ENCODE data around the gene HERPUD1. TPM values are rescaled to one million over a fixed set of nuclear protein-coding genes. Genes with fewer than 3 reads are reported as not detected.
"Not testable (repeated sequence)": the region's sequence is repeated elsewhere in the genome, so short reads cannot be mapped to it uniquely, and the experiment has no call there.

Gene HERPUD1
- total RNA-seq, 1 donor from 2014 or later: 72.9 TPM

DNA sequence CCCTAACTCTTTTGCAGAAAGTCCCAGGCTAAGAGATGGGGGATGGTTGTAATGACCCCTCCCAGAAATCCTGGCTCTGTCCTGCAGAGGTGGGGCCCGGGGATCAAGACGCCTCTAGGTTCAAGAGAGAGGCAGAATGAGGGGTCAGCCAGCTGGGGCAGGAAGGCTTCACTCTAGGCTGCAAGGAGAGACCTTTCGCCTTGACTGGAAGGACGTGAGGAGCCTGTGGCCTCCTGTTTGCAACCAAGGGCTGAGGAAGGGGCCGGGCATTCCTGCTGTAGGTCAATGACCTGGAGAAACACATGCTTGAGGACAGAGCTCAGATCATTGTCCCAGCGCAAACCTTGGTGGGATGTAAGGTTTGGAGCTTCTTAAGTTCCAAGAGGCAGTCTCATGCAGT, 21.1 kb downstream of the HERPUD1 start:
- DNase-seq (ENCODE audit: low read depth in 2 of 2): no peak

DNA sequence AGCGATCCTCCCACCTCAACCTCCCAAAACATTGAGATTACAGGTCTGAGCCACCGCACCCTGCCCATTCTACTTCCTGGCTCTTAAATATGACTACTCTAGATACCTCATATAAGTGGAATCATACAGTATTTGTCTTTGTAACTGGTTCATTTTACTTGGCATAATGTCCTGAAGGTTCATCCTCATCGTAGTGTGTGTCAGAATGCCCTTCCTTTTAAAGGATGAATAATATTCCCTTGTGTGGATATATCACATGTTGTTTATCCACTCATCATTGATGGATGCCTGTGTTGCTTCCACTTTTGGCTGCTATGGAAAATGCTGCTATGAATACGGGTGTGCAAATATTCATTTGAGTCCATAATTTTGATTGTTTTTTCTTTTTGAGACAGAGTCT, 24.1 kb downstream of the HERPUD1 start:
- no peak for DNase-seq (ENCODE audit: low read depth in 2 of 2)

DNA sequence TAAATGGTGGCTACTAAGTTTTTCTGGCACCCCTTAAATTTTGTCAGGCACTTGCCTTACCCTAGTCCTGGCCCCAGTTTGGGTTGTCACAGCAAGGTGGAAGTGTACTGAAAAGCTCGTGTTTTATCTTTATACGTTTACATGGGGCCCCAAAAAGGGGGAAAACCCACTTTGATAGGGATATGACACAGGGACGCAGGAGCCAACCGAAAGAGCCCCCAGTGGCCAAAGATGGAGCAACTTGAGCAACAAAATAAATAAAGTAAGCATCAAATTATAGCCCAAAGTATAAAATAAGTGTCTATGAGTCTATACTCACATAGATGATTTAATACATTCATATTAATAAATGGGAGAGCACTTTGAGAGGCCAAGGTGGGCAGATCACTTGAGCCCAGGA, 24.8 kb downstream of the HERPUD1 start:
- no peak for DNase-seq (ENCODE audit: low read depth in 2 of 2)

DNA sequence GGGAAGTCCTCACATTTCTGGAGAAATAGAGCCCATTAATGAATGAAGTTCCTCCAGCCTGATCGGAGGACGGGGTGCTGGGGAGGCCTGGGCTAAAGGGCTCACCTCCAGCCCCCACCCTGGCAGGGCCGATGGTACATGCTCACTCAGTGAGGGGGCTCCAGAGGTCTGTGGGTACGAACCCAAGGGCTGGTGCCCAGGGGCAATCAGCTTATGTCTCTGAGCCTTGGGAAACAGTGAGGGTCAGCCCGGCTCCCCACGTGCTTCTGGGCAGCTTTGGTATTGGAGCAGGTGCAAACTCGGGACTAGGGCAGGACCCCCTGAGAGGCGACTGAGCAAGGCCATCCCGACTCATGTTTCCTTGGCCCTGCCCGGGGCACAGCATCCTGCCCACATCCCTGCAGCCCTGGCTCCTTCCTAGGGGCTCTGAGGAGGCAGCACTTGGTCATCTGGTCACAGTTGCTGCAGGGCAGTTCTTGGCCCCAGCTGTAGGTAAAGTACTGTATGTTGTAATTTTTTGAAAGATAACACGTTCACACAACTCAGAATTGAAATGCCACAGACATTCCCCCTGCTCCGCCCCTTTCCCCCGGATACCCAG, 28.8 kb downstream of the HERPUD1 start:
- DNase-seq (ENCODE audit: low read depth in 2 of 2): no peak

DNA sequence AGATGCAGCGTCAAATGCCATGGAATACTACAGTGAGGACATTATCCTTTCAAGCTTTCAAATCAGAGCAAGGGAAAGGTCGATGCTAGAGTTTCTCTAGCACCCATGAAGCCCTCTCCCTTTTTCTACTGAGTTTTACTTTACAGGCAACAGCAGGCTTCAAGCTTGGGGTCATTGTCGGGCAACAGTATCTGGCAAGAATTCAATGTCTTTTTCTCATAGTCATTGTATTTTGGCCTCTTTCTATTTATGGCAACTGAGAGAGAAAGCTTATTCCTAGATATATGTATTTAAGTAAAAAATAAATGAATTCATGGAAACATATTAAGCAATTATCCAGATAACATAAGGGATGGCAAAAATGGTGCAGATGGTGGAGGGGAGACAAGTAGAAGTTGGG, 29.4 kb downstream of the HERPUD1 start:
- peak; percentile 34 to 47 for DNase-seq (ENCODE audit: low read depth in 2 of 2)

DNA sequence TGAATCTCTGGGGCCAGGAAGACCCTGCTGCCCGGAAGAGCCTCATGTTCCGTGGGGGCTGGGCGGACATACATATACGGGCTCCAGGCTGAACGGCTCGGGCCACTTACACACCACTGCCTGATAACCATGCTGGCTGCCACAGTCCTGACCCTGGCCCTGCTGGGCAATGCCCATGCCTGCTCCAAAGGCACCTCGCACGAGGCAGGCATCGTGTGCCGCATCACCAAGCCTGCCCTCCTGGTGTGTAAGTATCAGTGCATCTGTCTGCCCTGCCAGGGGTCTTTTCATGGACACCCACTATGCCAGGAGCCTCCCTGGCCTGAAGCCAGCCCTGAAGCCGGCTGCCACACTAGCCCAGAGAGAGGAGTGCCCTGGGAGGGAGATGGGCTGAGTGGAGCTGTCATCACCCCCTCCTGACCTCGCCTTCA, 29.9 kb downstream of the HERPUD1 start, which contains the start of gene CETP:
Gene CETP, plus strand, starts transcription at position 100 of the 431 bp plus-strand sequence. Its CDS starts 30 bp downstream, at position 130.
- DNase-seq (ENCODE audit: low read depth in 2 of 2): peak; percentile 27 to 59

DNA sequence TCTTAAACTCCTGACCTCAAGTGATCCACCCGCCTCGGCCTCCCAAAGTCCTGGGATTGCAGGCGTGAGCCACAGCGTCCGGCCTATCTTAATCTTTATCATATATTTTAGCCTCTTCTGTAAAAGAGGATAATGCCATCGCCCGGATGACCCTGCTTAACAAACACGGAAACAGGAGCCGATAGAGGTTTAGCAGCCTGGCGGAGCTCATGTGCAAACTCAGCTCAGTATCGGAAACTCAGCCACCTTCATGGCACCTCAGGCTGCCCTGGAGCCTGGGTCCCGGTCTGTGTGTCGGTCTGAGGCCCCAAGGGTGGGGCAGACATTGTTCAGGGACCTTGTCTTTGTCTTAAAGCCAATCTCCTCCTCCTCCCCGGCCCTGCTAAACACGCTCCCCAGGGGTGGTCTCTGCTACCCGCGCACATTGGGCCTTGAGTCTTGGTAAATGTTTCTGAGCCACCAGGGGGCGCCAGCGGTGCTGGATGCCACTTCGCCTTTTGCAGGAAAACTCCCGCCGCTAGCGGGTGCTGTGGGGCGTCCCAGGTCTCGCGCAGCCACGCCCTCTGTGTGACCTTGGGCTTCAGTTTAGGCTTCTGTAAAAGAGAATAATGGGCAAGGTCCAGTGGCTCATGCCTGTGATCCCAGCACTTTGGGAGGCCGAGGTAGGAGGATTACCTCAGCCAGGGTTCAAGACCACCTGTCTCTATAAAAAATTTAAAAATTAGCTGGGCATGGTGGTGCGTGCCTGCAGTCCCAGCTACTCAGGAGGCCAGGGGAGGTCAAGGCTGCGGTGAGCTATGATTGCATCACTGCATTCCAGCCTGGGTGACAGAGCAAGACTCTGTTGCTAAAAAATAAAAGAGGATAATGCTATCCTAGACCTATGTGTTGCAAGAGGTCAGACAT, 32.6 kb downstream of the HERPUD1 start:
- DNase-seq (ENCODE audit: low read depth in 2 of 2): peak; percentile 59 to 81

DNA sequence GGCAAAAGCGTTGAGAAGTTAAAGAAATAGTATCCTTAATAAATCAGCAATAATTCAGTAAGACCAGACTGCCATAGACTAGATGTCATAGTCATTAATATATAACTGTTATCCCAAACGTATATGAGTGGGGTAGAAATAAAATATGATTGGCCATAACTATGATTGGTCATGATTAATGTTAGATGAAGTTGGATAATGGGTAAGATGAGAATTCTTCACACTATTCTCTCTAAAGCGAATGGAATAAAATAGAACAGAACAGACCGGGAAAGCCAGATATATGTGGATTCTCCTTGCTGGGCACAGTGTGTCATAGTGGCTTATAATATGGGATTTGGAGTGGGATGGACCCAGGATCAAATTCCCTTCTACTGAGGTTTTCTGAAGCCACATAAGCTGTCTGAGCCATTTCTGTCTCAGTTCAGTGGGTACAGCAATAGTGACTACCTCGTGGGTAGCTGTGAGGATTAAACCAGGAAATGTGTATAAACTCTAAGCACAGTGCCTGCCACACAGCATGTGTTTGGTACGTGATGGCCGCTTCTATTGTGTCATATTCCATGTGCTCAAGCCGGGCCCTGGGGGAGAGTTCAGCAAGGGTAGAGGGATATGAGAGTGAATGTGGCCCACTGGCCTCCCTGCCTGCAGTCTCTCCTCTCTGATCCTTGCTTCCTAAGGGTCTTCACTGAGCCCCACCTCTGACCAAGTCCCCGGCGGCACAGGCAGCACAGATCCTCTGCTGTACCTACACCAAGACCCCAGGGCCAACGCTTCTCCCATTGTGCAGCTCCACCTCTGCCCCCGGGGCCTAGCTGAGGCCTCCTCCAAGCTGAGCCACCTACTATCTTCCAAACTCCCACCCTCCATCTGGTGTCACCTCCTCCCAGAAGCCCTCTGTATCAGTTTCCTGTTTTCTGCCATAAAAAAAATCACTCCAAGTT, 33.5 kb downstream of the HERPUD1 start:
- peak in 1 of 2 donors; percentile 38 for DNase-seq (ENCODE audit: low read depth in 2 of 2)

DNA sequence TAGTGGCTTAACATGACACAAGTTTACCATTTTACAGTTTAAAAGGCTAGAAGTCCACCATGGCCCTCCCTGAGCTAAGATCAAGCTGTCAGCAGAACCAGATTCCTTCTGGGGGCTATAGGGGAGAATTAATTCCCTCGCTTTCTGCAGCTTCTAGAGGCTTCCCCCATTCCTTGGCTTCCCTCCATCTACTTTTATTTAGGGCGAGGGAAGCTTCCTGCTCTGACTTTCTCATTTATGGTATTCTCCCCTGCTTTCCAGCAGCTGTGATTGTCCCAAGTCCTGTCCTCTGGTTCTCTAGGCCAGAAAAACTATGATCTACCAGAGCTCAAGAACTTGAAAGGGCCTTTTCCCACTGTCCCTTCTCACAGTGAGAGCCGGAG, 34.1 kb downstream of the HERPUD1 start:
- DNase-seq (ENCODE audit: low read depth in 2 of 2): no peak

DNA sequence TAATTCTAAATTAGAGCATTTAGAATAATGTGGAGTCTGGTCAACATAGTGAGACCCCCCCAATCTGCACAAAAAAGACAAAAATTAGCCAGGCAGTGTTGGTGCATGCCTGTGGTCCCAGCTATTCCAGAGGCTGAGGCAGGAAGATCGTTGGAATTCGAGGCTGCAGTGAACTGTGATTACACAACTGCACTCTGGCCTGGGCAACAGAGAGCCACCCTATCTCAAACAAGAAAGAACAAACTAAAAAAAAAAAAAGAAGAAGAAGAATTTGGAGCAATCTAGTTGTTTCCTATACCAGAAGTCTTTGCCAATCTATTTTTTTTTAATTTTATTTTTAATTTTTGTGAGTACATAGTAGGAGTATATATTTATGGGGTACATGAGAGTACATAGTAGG, 35.8 kb downstream of the HERPUD1 start:
- no peak for DNase-seq (ENCODE audit: low read depth in 2 of 2)

DNA sequence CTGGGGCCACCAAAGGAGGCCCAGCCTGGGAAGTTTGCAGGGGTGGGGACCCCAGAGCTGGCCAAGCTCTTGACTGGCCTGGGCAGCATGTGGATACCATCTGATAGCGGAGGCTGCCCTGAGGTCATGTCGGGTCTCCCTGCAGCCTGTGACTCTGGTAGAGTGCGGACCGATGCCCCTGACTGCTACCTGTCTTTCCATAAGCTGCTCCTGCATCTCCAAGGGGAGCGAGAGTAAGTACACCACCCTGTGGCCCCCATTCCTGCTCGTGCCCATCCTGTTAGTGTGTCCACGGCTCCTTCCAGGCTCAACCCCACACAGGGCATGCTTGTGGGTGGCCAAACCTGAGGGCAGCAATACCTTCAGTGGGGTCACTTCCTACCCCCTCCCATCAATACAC, 37.8 kb downstream of the HERPUD1 start:
- no peak for DNase-seq (ENCODE audit: low read depth in 2 of 2)

GRCh38 chr16:56970934-56971767, 39.2 kb downstream of the HERPUD1 start:
- DNase-seq (ENCODE audit: low read depth in 2 of 2): no peak

- DNase-seq (ENCODE audit: low read depth in 2 of 2): no peak
These were observed 39.8 kb downstream of the HERPUD1 start for GRCh38 chr16:56971768-56972043.

DNA sequence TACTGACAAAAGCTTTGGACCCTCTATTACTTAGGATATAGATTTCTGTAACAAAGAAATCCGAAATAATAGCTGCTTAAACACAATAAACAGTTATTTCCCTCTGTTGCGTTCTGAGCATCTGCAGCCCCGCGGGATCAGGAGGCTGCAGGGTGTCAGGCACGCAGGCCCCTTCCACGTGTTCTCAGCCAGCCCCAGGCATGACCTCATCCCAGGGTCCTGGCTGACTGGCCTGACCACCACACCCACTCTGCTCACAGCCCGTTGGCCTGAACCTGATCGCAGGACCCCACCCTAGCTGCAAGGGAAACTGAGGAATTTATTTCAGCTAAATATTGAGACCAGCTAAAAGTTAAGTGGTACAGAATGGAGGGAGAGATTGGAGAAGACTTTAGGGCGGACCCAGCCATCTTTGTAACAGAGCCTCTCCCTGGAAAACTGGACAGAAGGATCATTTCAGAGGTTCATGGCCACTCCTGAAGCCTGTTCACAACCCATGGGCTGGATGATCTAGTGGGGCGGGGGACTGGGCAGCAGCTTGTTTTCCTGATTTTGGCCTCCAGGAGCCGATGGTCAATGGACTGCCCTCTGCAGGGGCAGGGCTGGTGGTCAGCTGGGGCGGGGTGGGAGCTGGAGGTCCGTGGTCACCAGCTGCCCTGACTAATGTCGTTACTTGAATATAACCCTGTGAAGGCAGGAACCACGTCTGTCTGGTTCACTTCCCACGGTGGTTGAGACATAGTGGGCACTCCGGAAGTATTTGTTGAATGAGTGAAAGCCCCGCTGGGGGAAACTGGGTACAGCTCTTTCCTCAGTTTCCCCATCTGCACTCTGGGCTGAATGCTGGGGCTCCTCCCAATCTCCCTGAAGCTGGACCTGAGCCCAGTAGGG, 40.7 kb downstream of the HERPUD1 start:
- DNase-seq (ENCODE audit: low read depth in 2 of 2): no peak

DNA sequence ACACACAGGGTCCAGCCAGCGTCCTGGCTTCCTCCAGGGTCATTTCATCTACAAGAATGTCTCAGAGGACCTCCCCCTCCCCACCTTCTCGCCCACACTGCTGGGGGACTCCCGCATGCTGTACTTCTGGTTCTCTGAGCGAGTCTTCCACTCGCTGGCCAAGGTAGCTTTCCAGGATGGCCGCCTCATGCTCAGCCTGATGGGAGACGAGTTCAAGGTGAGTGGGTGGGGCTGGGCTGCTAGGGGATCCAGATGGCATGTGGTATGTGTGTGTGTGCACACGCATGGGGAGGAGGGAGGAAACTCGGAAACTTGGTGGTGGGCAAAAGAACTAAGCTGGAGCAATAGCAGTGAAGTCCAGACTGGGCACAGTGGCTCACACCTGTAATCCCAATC, 41.4 kb downstream of the HERPUD1 start:
- no peak for DNase-seq (ENCODE audit: low read depth in 2 of 2)

- DNase-seq (ENCODE audit: low read depth in 2 of 2): not testable (repeated sequence)
These were observed 42.0 kb downstream of the HERPUD1 start for GRCh38 chr16:56973899-56974298.

GRCh38 chr16:56974549-56975300, 42.8 kb downstream of the HERPUD1 start:
- DNase-seq (ENCODE audit: low read depth in 2 of 2): no peak

GRCh38 chr16:56975714-56976113, 43.8 kb downstream of the HERPUD1 start:
- DNase-seq (ENCODE audit: low read depth in 2 of 2): no peak

DNA sequence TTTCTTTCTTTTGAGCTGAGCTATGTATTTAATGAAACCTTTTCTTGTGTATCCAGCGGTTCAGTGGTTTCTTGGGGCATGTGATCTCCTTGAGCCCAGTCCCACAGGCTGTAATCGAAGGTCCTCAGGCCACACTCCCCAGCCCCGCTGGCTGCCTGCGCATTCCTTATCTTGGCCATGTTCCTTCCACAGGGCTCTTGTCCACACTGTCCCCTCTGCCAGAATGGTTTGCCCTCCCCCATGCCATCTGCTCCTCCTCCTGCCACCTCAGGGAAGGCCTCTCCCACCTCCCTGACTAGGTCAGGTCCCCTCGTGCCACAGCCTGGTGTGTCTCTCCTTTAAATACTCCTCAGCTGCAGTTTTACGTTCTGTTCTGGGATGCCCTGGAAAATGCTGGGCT, 45.3 kb downstream of the HERPUD1 start:
- DNase-seq (ENCODE audit: low read depth in 2 of 2): no peak

Data from dermis microvascular lymphatic vessel endothelial cell (primary cell).